ENCODE data around the gene CFAP141. TPM values are rescaled to one million over a fixed set of nuclear protein-coding genes. Genes with fewer than 3 reads are reported as not detected.

Gene CFAP141
- total RNA-seq, 2 experiments from 2014 or later, result not detected

GRCh38 chr1:154154053-154154452 is 52.1 kb downstream of the CFAP141 start:
- ChIA-PET POLR2A (no interaction called here), CTCF (no interaction called here)

GRCh38 chr1:154151311-154151710 is 54.8 kb downstream of the CFAP141 start:
- ChIA-PET CTCF (no interaction called here), POLR2A (no interaction called here)

Other genes with a start within 250 kb of the CFAP141 start
- 10 to 100 TPM; 56.8 to 66.9 TPM for gene CRTC2, start 247.7 kb downstream of the CFAP141 start, total RNA-seq
- gene SLC39A1, start 242.8 kb downstream of the CFAP141 start, total RNA-seq, result 10 to 100 TPM; 82.4 to 84.8 TPM
- gene CREB3L4, start 238.4 kb downstream of the CFAP141 start, total RNA-seq, result 1 to 10 TPM; 7.3 to 8.2 TPM
- 100 to 1,000 TPM; 238 to 239 TPM for gene JTB, start 228.7 kb downstream of the CFAP141 start, total RNA-seq
- 10 to 100 TPM; 15.5 to 16.6 TPM for gene RAB13, start 220.0 kb downstream of the CFAP141 start, total RNA-seq
- gene RPS27, start 215.6 kb downstream of the CFAP141 start, total RNA-seq, result 1,000 to 10,000 TPM; 1,492 to 1,580 TPM
- under 1 TPM in 1 of 2 experiments, not detected in 1; 0.04 TPM for gene NUP210L, start 51.3 kb downstream of the CFAP141 start, total RNA-seq
- gene TPM3, start 14.2 kb downstream of the CFAP141 start, total RNA-seq, result 100 to 1,000 TPM; 796 to 807 TPM
- 100 to 1,000 TPM; 267 to 272 TPM for gene UBAP2L, start 14.6 kb upstream of the CFAP141 start, total RNA-seq
- gene HAX1, start 66.3 kb upstream of the CFAP141 start, total RNA-seq, result 100 to 1,000 TPM; 173 to 176 TPM
- gene AQP10, start 114.8 kb upstream of the CFAP141 start, total RNA-seq, result not detected
- gene ATP8B2, start 119.2 kb upstream of the CFAP141 start, total RNA-seq, result 10 to 100 TPM; 73.1 to 74.9 TPM
- 1 to 10 TPM; 1.0 to 1.5 TPM for gene IL6R, start 199.0 kb upstream of the CFAP141 start, total RNA-seq

Data from activated CD8-positive, alpha-beta memory T cell treated with anti-CD3 and anti-CD28 coated beads for 36 hours (primary cell).